DMS53 treated with DMSO at 0.1 percent for 48 hours (cell line): ENCODE measurements around the gene KLF16.
"Not testable (repeated sequence)": the region's sequence is repeated elsewhere in the genome, so short reads cannot be mapped to it uniquely, and the experiment has no call there.

ENCODE experiments used
- DNase-seq: peaks from one replicate; lab custom pipeline; 2025; ENCODE audit not compliant: unreplicated experiment; lab: John Stamatoyannopoulos, UW

The KLF16 gene

GRCh38 chr19:1884719-1885334 lies 21.4 kb upstream of the KLF16 start:
- DNase-seq = no peak

- DNase-seq = no peak
Observed at GRCh38 chr19:1884291-1884718, 20.9 kb upstream of the KLF16 start.

DNA sequence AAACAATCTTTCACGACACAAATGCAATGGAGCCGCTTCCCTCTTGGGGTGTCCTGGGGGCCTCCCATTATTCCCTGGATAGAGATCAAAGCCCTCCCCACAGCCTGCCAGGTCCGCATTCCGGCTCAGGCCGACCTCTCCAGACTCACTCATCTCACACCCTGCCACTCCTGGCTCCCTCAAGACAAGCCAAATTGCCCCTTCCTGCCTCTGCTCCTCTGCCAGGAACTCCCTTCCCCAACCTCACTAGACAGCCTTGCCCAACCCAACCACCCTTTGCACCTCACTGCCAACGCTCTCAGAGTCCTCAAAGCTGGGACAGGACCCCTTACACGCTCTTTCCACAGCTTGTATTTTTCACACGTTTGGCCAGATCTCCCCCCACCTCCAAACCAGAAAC lies 20.4 kb upstream of the KLF16 start:
- no peak for DNase-seq

- no peak for DNase-seq
Observed at GRCh38 chr19:1882786-1883692, 19.7 kb upstream of the KLF16 start.

DNA sequence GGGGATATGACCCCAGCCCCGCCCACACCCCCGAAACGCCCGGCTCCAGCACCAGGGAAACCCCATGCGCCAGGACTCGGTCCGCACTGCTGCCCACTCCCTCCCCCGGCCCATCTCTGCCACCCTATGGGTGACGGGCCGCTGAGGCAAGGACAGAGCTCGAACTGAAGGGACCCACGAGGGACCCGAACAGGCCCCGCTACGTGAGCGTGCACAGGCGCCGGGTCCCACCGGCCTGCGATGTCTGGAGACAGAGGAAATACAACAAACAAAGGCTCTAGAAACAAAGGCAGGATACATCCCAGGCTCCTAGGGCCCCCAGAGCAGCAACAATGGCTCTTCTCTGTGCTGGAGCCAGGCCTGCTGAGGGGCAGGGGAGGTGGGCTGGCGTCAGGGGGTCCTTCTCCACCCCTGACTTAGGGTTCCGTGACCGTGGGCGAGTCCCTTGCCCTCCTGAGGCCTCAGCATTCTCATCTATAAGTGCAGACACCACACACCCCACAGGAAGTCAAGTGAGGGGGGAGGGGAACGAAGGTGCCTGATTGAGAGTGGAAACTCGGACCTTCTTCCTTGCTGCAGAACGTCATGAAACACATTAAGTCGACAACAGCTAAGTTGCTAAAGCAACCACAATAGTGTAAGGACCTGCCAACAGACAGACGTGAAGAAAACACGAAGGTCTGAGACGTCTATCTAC lies 18.9 kb upstream of the KLF16 start:
- no peak for DNase-seq

GRCh38 chr19:1881393-1882088 lies 18.2 kb upstream of the KLF16 start:
- not testable (repeated sequence) for DNase-seq

DNA sequence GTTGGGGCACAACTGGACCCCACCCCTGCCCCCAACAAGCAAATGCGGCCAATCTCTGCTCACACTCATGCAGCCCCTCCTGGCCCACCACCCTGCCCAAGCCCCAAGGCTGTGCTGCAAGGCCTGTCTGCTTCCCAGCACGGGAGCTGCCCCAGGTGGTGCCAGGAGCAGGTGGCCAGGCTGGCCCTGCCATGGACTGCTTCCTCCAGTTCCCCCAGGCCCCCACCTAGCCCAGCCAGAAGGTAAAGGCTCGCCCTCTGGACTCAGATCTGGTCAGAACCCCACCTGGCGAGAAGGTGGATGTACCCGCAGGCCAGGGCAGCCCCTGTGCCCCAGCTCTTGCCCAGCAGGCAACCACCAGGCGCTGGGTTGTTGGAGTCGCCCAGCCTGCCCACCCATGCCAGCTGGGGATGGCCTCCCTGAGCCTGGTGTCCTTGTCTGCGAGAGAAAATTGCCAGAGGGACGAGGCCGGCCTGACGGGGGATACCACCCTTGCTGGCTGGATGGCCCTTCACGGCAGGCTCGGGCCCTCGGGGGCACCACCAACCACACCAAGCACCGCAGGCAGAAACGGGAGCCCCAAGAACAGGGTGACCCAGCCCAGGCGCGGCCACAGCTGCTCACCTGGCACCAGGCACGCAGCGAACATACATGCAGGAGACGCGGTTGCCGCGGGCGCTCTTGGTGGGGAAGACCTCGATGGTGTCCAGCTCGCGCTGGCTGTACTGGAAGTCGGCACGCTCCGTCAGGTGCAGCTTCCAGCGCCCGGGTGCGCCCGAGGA lies 17.4 kb upstream of the KLF16 start:
- DNase-seq = no peak

- not testable (repeated sequence) for DNase-seq
Observed at GRCh38 chr19:1879982-1880381, 16.6 kb upstream of the KLF16 start.

GRCh38 chr19:1878583-1878982 lies 15.2 kb upstream of the KLF16 start:
- DNase-seq = not testable (repeated sequence)

- DNase-seq = not testable (repeated sequence)
Observed at GRCh38 chr19:1877280-1877660, 13.9 kb upstream of the KLF16 start.

DNA sequence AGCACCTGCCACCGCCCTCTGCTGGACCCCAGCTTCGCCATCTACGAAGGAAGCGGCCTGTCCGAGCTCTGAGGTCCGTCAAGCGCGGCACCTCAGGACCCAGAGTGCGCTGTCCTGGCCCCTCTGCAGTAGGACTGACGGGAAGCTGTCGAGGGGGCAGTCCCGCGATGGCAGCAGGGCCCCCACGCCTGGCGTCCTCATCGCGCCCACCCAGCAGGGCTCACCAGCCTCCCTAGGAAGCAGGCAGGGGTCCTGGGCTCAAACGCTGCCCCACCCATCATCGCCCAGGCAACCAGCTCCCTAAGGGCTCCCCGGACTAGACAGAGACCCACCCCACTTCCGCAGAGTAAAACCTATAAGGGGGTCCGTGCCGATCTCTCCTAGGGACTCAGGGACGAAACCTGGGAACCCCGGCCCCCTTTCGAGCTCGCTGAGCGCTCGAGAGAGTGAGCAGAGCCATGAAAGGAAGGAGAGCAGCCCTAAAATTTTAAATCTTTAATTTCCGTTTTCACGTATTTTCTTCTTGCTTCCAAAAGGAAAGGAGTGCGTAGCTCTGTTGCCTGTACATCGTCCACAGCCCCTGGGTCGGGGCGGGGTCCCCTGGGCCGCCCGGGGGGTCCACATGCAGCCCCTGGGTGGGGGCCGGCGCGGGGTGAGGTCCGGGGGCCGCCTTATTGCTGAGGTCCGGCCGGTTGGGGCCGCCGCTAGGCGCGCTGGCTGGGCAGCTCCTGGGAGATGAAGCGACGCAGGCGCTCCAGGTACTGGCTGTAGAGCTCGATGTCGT lies 13.3 kb upstream of the KLF16 start:
- DNase-seq = not testable (repeated sequence)

DNA sequence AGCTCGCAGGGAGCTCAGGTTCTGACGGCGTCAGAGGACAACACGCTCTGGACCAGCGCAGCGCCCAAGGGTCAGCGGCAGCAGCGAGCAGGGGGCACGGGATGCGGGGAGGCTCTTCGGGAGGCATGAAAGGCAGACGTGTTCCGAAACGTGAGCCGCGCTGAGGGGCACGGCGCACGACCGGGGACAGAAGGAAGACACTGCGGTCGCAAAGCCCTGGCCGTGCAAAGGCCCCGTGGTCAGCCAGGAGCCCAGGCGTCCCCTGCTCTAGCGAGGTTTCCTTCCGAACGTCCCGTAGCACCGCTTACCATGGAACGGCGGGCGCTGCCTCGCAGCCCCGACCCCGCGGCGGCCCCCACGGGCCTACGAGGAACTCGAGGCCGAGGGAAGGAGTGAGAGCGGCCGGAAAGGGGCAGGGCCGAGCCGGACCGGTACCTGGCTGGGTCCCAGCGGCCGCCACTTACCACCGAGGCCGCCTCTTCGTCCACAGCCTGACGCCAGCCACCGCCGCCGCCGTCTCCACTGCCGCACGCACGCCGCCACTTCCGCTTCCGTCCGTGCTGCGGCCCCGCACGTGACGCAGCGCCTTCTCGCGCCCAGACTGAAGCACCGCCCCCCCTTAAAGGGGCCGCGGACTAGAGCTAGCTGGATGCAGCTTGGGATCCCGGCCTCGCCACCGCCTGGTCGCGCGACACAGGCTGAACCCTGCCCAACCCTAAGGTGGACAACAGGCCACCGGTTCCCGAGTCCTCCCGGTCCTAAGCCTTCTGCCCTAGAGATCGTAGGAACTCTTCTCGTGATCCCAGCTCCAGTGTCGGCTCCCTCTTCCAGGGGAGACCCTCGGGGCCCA lies 12.5 kb upstream of the KLF16 start:
- DNase-seq = peak; percentile 71

DNA sequence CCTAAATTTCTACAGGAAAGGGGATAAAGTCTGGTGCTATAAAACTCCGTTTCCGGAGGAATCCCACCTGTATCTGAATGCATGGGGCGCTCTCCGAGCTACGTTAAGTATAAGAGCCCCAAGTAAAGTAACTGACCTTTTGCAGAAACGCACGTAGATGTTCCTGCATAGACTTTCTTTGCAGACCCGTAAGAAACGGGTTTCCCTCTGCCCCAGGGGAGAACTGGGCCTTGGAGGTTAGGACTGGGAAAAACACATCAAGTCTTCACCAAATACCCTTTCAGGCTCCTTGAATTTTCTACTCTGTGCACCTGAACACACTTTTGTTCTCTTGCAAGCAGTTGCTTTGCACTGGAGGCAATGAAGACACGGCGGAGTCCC lies 11.9 kb upstream of the KLF16 start:
- not testable (repeated sequence) for DNase-seq

- DNase-seq = peak; percentile 4
Observed at GRCh38 chr19:1874554-1875185, 11.3 kb upstream of the KLF16 start.

DNA sequence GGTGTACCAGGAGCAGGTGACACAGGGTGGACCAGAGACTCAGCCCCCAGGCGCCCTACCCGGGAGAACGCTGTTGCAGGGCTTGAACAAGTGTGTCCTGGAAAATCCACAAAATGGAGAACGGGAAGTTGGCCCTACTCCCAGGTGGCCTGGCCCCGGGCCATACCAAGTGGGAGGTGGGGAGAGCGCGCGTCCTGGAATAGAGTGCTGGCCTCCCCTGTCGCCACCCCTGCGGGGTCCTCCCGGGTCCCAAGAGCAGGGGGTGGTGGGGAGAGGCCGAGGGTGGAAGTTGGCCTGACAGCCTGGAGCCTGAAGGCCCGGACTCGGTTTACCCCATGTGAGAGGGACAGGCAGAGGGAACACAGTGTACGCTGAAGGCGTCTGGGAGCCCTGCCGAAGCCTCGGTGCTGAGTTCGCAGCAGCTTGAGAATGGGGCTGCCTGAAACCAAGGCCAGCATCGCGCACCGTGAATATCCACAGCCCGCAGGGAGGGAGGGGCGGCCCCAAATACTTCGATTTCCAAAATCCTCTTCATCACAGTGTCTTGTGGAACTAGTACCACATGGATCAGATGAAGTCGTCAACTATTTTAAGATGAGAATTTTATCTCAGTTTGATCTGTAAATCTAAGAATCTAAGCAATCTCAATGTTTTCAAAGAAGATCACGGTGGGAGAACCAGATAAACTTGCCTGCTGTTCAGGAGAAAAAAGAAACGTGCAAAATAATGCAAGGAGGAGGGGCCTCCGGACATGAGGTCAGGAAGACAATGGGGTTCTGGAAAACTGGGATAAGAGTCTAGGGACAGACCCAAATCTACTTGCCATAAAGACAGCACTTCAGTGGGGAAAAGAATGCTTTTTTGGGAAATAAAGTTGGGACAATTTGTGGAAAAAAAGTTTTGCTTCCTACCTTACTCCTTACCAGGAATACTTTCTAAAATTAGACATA lies 10.4 kb upstream of the KLF16 start:
- DNase-seq = no peak

DNA sequence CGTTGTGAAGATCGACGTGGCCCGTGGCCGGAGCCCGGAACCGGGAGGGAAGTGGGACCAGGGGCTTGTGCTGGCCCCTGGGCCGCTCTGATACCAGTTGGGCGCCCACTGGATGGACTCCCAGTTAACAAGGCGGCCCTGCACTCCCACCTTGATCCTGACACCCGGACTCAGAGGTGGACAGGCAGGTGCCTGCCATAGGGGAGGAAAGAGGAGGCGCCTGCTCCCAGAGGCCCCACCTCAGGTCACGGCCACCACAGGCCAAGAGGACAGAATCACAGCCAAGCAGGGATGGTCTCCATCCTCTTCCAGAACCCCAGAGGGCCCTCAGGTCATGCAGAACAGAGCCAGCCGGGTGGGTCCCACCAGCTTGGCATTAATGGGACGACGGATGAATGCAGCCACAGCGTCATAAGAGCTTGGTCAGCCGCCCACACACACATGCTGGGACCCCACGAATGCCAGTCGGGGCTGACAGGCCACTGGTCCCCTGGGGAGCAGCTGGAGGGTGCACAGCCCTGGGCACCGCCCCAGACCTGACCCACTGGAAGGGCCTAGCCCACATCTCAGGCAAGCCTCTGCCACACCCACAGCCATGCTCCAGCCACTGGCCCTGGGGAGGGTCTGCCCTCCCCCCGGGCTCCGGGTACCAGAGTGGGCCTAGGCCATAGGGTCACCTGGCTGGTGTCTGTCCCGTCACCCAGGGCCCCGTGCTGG lies 9.6 kb upstream of the KLF16 start:
- DNase-seq = no peak

- DNase-seq = no peak
Observed at GRCh38 chr19:1871630-1872029, 8.3 kb upstream of the KLF16 start.
